GM23248 (cell line): ENCODE data around the gene USP11.

ENCODE experiments used
- EZH2 ChIP-seq: fragments of 200-600 bp; sonication (generic); IDR thresholded peaks from 2 replicates; pipeline ENCODE4 v1.6.1; 2018; ENCODE audit warnings: antibody characterized with exemption, mild to moderate bottlenecking; ENCODE audit not compliant: insufficient read depth, poor library complexity, severe bottlenecking
- EZH2phosphoT487 ChIP-seq: fragments of 200-600 bp; sonication (generic); IDR thresholded peaks from 2 replicates; pipeline ENCODE4 v1.6.1; 2018; ENCODE audit warnings: antibody characterized with exemption, moderate library complexity, mild to moderate bottlenecking, low read depth; ENCODE audit not compliant: insufficient read depth

GRCh38 chrX:47231167-47231566, 1.6 kb upstream of the USP11 start:
- TF ChIP-seq EZH2 (no peak), EZH2phosphoT487 (no peak)
